HG02610 (cell line): ENCODE measurements around the gene CATSPERD.
"Not testable (repeated sequence)": the region's sequence is repeated elsewhere in the genome, so short reads cannot be mapped to it uniquely, and the experiment has no call there.

ENCODE experiments used
- ATAC-seq: cut with Tn5 transposase; IDR thresholded peaks from one replicate; pipeline ENCODE4 v1.9.1; 2021; ENCODE audit warnings: mild to moderate bottlenecking, moderate library complexity; ENCODE audit not compliant: unreplicated experiment

The CATSPERD gene

DNA sequence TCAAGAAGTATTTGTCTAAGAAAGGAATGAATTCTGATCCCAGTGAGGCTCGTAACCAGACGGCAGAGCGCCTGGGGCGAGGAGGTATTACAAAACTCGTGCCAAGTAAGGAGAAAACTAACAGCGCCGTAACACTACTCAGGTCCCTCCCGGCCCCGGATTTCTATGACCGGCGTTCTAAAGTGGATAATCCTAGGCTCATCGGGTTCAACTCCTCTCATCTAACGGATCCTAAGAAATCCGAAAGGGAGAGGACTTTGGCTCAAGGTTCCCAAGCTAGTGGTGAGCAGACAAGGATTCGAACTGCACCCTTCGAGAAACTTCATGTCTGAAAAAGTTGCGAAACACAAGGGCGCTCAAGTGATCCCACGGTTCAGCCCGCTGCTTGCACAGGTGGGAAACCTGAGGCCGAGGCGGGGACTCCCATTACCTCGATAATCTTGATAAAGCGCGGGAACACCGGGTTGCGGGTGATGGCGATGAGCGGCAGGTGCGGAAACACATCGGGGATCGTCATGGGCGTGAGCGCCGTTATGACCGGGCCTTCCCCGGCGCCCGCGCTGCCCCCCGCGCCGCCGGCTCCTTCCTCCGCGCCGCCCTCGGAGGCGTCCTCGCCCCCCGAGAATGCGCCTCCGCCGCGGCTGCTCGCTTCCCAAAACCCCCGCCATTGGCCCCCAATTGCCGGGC lies 1.0 kb upstream of the CATSPERD start:
- ATAC-seq = peak; percentile 3

DNA sequence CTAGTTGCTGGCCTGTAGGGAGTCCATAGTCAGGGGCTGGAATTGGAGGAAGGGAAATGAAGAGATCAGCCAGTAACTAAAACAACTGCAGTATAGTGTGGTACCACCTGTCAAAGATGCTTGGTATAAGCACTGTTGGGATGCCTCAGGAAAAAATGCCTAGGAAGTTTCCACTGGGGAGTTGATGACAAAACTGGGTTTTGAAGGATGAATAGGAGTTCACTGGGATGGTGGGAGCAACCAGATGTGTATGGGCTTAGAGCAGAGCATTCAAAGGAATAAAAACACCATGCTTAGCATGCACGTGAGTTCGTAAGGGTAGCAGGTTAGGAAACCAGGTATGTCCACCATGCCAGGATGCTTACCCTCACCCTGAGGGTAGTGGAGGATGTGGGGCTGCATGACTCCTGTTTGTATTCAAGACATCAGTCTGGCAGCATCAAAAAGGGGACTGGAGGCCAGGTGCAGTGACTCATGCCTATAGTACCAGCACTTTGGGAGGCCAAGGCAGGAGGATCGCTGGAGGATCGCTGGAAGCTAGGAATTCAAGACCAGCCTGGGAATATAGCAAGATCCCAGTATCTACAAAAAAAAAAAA lies 7.1 kb downstream of the CATSPERD start:
- ATAC-seq = no peak

DNA sequence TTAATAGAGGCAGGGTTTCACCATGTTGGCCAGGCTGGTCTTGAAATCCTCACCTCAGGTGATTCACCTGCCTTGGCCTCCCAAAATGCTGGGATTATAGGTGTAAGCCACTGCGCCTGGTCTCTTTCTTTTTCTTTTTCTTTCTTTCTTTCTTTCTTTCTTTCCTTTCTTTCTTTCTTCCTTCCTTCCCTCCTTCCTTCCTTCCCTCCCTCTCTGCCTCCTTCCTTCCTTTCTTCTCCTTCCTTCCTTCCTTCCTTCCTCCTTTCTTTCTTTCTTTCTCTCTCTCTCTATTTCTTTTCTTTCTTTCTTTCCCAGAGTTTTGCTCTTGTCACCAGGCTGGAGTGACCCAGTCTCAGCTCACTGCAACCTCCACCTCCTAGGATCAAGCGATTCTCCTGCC lies 12.7 kb downstream of the CATSPERD start:
- not testable (repeated sequence) for ATAC-seq

DNA sequence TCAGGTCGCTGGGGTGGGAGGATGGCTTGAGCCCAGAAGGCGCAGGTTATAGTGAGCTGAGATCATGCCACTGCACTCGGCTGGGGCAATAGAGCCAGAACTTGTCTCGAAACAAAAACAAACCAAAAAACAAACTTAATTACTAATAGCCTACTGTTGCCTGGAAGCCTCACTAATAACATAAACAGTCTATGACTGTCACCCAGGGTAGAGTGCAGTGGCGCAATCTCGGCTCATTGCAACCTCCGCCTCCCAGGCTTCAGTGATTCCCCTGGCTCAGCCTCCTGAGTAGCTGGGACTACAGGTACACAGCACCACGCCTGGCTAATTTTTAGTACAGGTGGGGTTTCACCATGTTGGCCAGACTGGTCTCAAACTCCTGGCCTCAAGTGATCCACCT lies 18.0 kb downstream of the CATSPERD start:
- ATAC-seq = no peak

DNA sequence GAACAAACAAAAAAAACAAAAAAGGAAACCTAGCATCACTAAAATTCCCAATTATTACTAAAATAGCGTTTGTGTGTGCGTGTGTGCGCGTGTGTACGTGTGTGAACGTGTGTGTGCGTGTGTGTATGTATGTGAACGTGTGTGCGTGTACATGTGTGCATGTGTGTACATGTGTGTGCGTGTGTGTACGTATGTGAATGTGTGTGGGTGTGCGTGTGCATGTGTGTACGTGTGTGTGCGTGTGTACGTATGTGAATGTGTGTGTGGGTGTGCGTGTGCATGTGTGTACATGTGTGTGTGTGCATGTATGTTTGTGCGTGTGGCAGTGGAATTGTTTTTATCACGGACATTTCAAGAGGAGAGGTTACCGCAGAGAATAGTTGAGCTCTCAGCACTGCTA lies 21.6 kb downstream of the CATSPERD start:
- ATAC-seq = no peak

DNA sequence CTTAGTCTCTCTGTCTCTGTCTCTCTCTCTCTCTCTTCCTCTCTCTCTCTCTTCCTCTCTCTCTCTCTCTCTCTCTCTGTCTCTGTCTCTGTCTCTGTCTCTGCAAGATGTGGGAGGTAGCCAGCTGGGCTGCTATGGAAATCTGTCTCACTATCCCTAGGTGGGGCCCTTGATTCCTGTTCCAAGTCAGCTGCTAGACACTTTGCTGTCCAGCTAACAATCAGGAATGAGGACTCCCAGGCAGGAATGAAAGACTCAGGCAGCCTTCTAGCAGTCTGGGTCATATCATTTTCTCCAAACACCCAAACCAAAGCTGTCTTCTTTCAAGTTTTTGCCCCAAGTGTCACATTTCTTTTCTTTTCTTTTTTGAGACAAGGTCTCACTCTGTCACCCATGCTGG lies 23.2 kb downstream of the CATSPERD start:
- ATAC-seq = no peak

DNA sequence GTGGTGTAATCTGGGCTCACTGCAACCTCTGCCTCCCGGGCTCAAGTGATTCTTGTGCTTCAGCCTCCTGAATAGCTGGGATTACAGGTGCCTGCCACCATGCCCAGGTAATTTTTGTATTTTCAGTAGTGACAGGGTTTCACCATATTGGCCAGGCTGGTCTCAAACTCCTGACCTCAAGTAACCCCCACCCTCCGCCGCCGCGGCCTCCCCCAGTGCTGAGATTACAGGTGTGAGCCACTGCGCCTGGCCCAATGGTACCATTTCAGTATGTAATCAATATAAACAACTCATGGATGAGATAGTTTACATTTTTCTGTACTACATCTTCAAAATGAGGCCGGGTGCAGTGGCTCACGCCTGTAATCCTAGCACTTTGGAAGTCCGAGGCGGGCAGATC lies 24.6 kb downstream of the CATSPERD start:
- ATAC-seq = not testable (repeated sequence)

DNA sequence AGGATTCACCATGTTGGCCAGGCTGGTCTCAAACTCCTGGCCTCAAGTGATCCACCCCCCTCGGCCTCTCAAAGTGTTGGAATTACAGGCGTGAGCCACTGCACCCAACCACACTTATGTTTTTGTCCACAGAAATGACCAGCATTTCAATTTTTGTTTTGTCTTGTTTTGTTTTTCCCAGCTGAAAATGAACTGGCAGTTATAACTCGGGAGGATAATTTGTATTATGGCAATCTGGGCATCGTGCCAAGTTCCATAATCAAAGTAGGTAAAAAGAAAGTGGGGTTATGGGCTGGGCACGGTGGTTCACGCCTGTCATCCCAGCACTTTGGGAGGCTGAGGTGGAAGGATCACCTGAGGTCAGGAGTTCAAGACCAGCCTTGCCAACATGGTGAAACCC lies 28.5 kb downstream of the CATSPERD start:
- not testable (repeated sequence) for ATAC-seq

DNA sequence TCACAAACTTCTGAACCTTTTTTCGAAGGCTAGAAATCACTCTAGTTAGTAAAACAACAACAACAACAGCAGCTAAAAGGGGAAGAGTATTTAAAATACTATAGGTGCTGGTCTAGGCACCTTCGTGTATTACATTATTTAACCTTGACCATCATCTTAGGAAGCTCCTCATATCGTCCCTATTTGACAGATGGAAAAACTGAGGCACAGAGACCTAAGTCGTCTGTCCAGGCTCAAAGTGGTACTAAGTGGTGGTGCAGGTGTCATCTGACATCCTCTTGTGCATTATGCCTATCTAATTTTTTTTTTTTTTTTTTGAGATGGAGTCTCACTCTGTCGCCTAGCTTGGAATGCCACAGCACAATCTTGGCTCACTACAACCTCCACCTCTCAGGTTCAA lies 29.1 kb downstream of the CATSPERD start:
- no peak for ATAC-seq

DNA sequence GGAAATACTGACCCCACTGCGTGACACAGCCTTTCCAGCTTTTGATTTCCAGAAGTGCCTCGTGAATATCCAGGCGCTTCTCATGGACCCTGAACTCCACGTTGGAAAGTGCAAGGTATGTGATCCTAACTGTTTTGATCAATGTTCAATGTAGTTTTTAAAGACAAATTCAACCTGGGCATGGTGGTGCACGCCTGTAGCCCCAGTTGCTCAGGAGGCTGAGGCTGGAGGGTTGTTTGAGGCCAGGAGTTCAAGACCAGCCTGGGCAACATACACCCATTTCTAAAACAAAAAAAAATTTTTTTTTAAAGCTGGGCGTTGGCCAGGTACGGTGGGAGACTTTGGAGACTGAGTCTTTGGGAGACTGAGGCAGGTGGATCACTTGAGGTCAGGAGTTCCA lies 31.3 kb downstream of the CATSPERD start:
- no peak for ATAC-seq

DNA sequence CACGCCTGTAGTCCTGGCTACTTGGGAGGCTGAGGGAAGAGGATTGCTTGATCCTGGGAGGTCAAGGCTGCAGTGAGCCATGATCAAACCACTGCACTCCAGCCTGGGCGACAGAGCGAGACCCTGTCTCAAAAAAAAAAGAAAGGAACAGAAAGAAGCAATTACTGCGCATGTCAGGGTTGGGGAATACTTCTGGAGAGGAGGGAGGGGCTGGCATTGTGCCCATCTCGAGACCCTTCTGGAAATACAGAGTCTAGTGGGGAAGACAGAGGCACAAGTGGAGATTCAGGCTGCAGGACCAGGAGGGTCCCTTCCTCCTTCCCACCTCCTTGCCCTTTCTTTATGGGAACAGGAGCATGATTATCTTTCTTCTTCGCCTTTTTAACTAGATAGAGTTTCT lies 33.3 kb downstream of the CATSPERD start:
- no peak for ATAC-seq

DNA sequence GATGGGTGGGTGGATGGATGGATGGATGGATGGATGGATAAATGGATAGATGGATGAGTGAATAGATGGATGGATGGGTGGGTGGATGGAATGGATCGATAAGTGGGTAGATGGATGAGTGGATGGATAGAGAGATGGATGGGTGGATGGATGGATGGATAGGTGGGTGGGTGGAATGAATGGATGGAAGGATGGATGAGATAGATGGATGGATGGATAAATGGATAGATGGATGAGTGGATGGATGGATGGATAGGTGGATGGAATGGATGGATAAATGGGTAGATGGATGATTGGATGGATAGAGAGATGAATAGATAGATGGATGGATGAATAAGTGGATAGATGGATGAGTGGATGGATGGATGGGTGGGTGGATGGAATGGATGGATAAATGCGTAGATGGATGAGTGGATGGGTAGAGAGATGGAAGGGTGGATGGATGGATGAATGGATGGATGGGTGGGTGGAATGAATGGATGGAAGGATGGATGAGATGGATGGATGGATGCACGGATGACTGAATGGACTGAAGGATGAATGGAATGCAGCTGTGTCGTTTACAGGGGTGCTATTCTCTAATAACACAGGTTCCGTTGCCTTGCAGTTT lies 42.3 kb downstream of the CATSPERD start:
- ATAC-seq = no peak

DNA sequence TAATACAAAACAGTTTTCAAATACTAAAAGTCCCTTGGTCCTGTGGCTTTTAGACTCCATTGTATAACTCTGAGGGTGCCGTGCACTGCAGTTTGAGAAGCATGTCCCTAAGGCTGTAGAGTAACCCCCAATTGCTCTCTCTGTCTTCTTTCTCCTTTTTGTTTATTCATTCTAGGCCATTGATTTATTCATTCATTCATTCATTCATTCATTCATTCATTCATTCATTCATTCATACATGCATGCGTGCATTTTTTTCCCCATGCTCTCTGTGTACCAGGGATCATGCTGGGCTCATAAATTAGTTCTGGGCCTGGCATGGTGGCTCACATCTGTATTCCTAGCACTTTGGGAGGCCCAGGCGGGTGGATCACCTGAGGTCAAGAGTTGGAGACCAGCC lies 44.8 kb downstream of the CATSPERD start:
- no peak for ATAC-seq

DNA sequence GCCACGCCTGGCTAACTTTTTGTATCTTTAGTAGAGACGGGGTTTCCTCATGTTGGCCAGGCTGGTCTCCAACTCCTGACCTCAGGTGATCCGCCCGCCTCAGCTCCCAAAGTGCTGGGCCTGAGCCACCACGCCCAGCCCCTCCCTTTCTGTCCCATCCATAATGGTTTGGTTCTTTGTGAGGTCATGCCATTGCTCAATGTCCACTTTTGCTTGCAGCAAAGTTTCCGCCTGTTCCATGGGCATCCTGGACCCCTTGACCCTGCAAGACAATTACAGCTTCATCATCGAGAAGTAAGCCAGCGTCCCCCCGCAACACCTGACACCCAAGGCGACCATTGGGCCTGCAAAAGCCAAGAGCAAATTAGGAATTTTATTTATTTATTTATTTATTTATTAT lies 47.5 kb downstream of the CATSPERD start:
- no peak for ATAC-seq

DNA sequence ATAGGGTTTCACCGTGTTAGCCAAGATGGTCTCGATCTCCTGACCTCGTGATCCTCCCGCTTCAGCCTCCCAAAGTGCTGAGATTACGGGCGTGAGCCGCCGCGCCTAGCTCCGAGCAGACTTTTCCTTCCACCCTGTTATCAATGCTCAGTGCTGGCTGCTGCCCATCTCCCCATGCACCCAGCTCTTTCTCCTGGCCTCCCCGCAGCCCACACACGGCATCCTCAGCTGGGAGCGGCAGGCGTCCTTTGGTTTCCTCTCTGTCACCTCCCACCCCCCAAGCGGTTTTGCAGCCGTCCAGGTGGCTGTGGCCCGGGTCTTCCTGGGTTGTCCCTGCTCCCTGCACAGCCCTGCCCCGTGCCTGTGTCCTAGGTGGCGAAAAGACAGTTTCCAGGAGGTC lies 52.0 kb downstream of the CATSPERD start:
- no peak for ATAC-seq

DNA sequence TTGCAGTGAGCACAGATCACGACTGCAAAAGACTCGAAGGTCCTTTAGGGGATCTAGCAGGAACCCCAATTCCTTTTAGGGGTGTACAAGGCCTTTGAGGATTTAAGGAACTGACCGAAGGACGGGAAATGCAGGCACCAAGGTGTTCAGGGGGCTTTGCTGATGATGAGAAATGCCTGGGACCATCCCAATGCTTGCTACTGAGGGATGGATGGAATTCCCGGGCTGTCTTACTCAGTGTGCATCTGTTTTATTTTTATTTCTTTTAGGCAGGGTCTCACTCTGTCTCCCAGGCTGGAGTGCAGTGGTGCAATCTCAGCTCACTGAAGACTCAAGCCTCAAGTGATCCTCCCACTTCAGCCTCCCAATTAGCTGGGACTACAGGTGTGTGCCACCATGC lies 52.8 kb downstream of the CATSPERD start:
- ATAC-seq = no peak

DNA sequence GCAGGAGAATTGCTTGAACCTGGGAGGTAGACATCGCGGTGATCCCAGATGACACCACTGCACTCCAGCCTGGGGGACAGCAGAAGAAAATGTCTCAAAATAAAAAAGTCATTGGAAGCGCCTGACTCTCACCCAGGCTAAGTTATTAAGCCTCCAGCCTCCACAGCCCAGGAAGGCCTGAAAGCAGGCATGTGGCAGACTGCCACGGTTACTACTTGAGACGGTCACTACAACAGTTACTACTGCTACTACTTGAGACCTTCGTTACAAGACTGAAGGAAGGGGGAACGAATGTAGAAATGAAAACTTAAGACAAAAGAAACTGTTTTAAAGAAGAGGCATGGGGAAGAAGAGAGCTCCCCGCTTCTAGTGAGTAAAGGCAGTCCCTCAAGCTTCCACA lies 54.5 kb downstream of the CATSPERD start:
- no peak for ATAC-seq

DNA sequence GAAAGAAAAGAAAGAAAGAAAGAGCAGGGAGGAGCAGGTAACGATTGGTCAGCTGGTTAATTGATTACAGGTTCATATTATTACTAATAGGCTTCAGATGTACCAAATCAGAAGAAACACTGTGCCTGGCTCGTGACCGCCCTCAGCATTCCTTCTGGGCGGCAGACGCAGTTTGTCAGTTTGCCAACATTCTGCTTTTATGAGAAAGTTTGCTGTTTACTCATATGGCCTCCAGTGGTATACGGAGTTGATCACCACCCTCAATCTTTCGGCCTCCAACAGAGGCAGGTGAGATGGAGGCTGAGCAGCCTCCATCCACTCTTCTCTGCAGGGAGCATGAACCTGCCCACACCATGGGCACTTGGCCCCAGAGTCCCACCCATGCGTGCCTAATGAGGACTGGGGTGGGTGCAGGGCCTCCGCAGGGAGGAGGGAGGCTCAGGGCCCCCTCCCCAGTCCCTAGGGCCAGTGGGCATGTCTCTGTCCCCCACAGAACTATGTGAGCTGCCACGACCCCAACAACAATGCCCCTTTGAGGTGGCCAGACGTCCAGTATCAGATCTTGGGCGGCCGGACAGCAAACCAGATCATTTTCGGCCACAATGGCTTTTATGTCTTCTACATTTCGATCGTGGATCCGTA lies 55.4 kb downstream of the CATSPERD start:
- ATAC-seq = no peak

DNA sequence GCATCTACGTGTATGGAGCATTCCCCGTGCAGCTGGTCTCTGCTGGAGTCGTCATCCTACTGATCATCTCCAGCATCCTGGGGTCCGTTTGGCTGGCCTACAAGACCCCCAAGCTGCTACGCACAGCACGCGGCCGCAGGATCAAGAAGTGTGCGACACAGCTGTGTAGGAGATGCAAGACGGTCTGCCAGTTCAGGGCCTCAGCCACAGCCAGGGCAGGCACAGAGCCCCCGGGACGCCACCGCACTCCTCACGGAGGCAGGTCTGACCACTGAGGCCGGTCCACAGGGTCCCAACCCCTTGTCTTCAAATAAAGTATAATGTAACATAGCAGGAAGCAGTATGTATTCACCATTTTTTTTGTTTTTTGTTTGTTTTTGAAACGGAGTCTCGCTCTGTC lies 58.0 kb downstream of the CATSPERD start:
- no peak for ATAC-seq

DNA sequence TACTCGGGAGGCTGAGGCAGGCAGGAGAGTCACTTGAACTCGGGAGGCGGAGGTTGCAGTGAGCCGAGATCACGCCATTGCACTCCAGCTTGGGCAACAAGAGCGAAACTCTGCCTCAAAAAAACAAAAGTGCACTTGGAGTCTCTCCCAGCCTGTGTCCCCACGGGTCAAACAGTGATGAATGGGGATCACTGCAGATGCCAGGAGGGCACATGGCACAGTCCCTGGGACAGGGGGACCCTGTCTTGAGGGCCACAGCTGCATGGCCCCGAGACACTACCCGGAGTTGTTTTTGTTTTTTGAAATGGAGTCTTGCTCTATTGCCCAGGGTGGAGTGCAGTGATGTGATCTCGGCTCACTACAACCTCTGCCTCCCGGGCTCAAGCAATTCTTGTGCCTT lies 60.5 kb downstream of the CATSPERD start:
- not testable (repeated sequence) for ATAC-seq

DNA sequence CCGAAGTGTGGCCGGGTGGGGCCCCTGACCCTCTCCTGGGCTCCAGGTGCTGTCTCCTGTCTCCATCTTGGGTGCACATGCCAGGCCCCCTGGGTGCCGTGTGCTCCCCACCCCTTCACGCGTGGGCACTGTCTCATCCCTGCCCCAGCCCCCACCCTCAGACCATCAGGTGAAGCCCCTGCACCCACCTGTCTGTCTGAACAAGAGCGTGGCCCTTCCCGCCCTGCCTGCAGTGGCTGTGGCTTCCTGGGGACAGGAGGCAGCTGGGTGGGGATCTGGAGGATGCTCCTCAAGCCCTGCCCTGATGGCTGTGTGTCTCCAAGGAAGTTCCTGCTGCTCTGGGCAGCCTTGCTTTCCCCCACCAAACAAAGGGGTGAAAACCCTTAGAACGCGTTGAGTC lies 61.9 kb downstream of the CATSPERD start:
- ATAC-seq = no peak
